Astrocyte (in vitro differentiated cells and primary cell): ENCODE results near the gene NUDT14.

Experiments
- CTCF ChIP-seq: IDR thresholded peaks from 2 replicates; pipeline ENCODE4 v1.5.1; 2011; ENCODE audit warnings: low read depth, mild to moderate bottlenecking, inconsistent platforms, low read length, moderate library complexity; ENCODE audit not compliant: insufficient read depth
- EZH2 ChIP-seq: IDR thresholded peaks from 2 replicates; pipeline ENCODE4 v1.6.1; 2012; ENCODE audit warnings: mild to moderate bottlenecking, low read length, inconsistent platforms; ENCODE audit not compliant: insufficient read depth

DNA sequence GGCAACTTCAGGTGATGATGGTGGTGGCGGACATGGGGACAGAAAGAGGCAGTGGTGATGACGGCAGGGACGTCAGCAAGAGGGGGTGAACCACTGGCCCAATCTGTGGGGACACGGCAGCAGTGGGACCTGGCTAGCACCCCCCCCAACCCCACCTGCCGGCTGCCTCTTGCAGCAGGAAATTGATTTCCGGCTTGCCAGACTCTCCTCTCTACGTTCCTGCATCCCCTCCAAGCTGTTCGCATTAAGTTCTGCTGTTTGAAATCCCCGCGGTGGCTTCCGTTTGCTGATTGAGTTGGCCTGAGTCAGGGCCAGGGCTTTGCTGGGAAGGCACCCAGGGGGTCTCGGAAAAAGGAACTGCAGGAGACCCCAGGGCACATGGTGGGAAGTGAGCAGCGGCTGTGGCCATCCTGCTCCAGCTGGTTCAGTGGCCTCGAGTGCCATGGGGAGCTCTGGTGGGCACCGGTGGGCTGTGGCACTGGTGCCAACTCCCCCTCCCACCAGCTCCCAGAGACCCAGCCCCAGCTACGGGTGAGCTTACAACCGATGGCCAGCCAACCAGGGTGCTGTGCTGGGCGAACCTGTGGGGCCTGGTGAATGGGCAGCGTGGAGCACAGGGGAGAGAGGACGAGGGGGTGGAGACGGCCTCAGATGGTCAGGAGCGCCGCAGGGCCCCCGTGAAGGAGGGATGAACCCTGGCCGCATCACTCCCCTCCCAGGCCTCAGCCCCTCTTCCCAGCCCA lies 14.6 kb upstream of the NUDT14 start:
- TF ChIP-seq CTCF (no peak), EZH2 (no peak)
